HG02588 (cell line): ENCODE data around the gene CDH5.
"Not testable (repeated sequence)": the region's sequence is repeated elsewhere in the genome, so short reads cannot be mapped to it uniquely, and the experiment has no call there.

ENCODE experiments used
- ATAC-seq: cut with Tn5 transposase; IDR thresholded peaks from one replicate; pipeline ENCODE4 v1.9.1; 2021; ENCODE audit warnings: mild to moderate bottlenecking, moderate library complexity; ENCODE audit not compliant: unreplicated experiment

CDH5 gene

GRCh38 chr16:66366433-66367299 lies at the start of gene CDH5:
Gene CDH5, plus strand, starts transcription at chr16:66366691. Its CDS starts 12,647 bp downstream, at chr16:66379338.
- ATAC-seq = no peak

GRCh38 chr16:66318505-66318904 lies 48.0 kb upstream of the CDH5 start:
- ATAC-seq = no peak

GRCh38 chr16:66320774-66321173 lies 45.7 kb upstream of the CDH5 start:
- no peak for ATAC-seq

GRCh38 chr16:66322174-66322573 lies 44.3 kb upstream of the CDH5 start:
- no peak for ATAC-seq

- ATAC-seq = no peak
Observed at GRCh38 chr16:66324815-66325515, 41.5 kb upstream of the CDH5 start.

- ATAC-seq = no peak
Observed at GRCh38 chr16:66325717-66326376, 40.6 kb upstream of the CDH5 start.

- no peak for ATAC-seq
Observed at GRCh38 chr16:66326991-66327513, 39.4 kb upstream of the CDH5 start.

- ATAC-seq = no peak
Observed at GRCh38 chr16:66328282-66328681, 38.2 kb upstream of the CDH5 start.

- not testable (repeated sequence) for ATAC-seq
Observed at GRCh38 chr16:66331464-66331863, 35.0 kb upstream of the CDH5 start.

- no peak for ATAC-seq
Observed at GRCh38 chr16:66332634-66333610, 33.6 kb upstream of the CDH5 start.

GRCh38 chr16:66334853-66335574 lies 31.5 kb upstream of the CDH5 start:
- no peak for ATAC-seq

GRCh38 chr16:66335704-66336329 lies 30.7 kb upstream of the CDH5 start:
- ATAC-seq = no peak

GRCh38 chr16:66337463-66338188 lies 28.9 kb upstream of the CDH5 start:
- no peak for ATAC-seq

GRCh38 chr16:66342294-66342900 lies 24.1 kb upstream of the CDH5 start:
- no peak for ATAC-seq

GRCh38 chr16:66344533-66345145 lies 21.9 kb upstream of the CDH5 start:
- ATAC-seq = no peak

- no peak for ATAC-seq
Observed at GRCh38 chr16:66346221-66346620, 20.3 kb upstream of the CDH5 start.

- no peak for ATAC-seq
Observed at GRCh38 chr16:66352304-66352703, 14.2 kb upstream of the CDH5 start.

- no peak for ATAC-seq
Observed at GRCh38 chr16:66353055-66353454, 13.4 kb upstream of the CDH5 start.
